AG10803 (cell line): Measurements from ENCODE around the gene ZNF736.
"Not testable (repeated sequence)": the region's sequence is repeated elsewhere in the genome, so short reads cannot be mapped to it uniquely, and the experiment has no call there.

Experiments
- DNase-seq: peaks from one replicate; pipeline ENCODE4 v3.0.0; 2010; ENCODE audit warnings: low read depth
- H3K4me3 ChIP-seq: 2 replicates; pipeline ENCODE4 v1.5.1; 2011; ENCODE audit warnings: mild to moderate bottlenecking, low read length, control low read depth
- TF ChIP-seq, protein P1 (sequence below): conservative IDR thresholded peaks from 2 replicates; pipeline ENCODE4 v1.5.1; 2011; ENCODE audit warnings: mild to moderate bottlenecking, low read length, control low read depth, inconsistent platforms

Gene ZNF736

DNA sequence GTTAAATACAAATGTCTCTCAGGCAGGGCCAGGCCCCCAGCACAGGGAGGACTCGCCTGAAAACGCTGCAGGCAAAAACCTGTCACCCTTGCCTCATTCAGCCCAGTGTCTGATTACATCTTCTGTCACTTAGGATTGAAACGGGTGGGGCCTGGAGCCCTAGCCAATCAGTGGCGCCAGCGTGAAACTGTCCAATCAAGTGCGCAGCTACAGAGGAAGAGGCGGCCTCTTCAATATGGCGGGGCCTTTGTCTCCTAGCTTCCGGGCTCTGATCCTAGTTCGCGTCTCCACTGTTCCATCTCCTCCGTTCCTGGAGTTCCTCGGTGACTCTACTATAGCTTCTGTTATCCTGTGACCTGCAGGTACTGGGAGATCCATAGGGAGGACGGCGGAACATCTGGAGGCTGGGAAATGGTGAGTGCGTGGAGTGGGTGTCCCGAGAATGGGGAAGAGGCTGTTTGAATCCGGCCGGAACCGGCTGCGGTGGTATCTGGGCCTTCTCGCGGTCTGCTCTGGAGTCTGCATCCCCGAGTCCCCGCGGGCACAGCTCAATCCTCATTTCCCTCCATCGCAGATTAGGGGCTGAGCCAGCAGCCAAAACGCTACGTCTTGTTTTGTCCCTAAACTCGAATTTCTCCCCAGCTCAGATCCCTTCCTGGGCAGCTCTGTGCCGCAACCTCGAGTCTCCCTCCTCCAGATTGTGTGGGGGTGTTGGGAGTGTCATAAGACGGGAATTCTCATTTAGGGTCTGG is at the start of gene ZNF736:
TSS of gene ZNF736 (plus strand) at position 222 of the 752 bp plus-strand sequence. CDS start at position 412, 190 bp downstream.
- DNase-seq, result peak; percentile 94
- TF ChIP-seq, protein P1, sequence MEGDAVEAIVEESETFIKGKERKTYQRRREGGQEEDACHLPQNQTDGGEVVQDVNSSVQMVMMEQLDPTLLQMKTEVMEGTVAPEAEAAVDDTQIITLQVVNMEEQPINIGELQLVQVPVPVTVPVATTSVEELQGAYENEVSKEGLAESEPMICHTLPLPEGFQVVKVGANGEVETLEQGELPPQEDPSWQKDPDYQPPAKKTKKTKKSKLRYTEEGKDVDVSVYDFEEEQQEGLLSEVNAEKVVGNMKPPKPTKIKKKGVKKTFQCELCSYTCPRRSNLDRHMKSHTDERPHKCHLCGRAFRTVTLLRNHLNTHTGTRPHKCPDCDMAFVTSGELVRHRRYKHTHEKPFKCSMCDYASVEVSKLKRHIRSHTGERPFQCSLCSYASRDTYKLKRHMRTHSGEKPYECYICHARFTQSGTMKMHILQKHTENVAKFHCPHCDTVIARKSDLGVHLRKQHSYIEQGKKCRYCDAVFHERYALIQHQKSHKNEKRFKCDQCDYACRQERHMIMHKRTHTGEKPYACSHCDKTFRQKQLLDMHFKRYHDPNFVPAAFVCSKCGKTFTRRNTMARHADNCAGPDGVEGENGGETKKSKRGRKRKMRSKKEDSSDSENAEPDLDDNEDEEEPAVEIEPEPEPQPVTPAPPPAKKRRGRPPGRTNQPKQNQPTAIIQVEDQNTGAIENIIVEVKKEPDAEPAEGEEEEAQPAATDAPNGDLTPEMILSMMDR, result no peak
- H3K4me3 ChIP-seq, result peak within 1 kb of the TSS; percentile 96

DNA sequence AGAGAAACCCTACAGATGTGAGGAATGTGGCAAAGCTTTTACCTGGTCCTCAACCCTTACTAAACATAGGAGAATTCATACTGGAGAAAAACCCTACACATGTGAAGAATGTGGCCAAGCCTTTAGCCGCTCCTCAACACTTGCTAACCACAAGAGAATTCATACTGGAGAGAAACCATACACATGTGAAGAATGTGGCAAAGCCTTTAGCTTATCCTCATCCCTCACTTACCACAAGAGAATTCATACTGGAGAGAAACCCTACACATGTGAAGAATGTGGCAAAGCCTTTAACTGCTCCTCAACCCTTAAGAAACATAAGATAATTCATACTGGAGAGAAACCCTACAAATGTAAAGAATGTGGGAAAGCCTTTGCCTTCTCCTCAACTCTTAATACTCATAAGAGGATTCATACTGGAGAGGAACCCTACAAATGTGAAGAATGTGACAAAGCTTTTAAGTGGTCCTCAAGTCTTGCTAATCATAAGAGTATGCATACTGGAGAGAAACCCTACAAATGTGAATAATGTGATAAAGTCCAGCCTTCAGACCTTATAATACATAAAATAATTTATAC is 47.3 kb upstream of the ZNF736 start:
- no peak for DNase-seq
- H3K4me3 ChIP-seq, result no peak overlapping the region
- TF ChIP-seq, protein P1, result no peak

DNA sequence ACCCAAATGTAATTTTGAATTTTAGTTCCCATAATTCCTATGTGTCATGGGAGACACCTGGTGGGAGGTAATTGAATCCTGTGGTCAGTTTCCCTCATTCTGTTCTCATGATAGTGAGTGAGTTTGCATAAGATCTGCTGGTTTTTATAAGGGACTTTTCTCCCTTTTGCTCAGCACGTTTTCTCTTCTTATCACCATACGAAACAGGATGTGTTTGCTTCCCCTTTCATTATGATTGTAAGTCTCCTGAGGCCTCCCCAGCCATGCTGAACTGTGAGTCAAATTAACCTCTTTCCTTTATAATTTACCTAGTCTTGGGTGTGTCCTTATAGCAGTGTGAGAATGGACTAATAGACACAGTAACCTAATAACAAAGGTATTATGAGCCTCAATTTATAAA is 36.1 kb upstream of the ZNF736 start:
- H3K4me3 ChIP-seq, result no peak overlapping the region
- TF ChIP-seq, protein P1, result no peak
- DNase-seq, result no peak

DNA sequence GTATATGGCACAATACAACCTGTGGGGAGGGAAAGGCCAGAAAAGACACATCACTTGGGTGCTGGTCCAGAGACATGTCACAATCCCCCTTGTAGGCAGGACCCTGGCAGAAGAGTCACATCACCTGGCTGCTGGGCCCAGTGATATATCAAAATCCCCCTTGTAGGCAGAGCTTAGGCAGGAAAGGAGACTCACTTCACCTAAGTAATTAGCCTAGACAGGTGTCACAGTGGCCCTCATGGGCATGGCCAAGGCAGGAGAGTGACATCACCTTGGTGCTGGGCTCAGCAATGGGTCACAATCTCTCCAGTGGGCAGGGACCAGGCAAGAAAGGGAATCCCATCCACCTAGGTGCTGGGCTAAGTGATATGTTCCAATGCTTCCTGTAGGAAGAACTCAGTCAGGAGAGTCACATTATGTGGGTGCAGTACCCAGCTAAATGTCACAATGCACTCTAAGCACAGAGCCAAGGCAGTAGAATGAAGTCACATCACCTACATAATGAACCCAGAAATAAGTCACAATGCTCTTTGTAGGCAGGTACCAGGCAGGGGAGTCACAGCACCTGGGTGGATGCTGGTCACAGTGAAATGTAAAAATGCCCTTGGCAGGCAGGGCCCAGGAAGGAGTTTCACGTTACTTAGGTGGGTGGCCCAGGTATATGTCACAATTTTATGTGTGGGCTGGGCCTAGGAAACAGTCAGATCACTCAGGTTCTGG is 18.9 kb upstream of the ZNF736 start:
- DNase-seq, result no peak
- no peak overlapping the region for H3K4me3 ChIP-seq
- TF ChIP-seq, protein P1, result no peak

DNA sequence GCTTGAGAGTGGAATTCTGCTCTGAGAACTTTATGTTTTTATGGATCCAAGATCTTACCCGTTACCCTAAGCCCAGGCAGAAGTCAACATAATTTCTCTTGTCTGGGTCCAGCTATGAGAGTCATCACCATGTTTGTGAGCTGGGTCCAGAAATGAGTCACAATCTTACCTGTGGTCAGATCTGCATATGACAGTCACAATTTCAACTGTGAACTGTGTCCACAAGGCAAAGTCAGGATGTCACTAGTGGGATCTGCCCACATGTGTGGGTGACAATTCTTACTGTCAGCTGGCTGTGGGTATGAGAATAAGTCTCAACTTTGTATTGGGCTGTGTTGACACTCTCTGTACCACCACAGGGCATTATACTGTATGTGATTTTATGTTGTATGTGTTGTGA is 16.3 kb upstream of the ZNF736 start:
- DNase-seq, H3K4me3 ChIP-seq: not testable (repeated sequence)

DNA sequence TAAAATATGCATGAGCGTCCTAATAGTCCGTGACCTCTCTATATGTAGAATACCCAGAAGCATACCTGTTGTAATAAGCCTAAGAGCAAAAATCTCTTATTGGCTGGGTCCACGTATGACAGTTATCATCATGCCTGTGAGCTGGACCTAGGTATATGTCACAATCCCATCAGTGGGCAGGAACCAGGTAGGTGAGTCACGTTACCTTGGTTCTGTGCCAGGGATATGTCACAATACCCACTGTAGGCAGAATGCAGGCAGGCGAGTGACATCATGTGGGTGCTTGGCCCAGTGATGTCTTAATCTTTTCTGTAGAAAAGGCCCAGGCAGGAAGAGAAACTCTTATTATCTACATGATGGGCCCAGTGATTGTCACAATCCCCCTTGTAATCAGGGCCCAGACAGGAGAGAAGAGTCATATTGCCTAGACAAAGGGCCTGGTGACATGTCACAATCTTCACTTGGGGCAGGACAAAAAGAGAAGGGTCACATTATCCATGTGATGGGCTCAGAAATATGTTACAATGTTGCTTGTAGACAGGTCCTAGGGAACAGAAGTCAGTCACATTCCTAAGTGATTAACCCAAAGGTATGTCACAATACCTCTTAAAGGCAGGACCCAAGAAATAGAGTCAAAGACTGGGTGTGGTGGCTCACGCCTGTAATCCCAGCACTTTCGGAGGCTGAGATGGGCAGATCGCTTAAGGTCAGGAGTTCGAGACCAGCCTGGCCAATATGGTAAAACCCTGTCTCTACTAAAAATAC is 12.9 kb upstream of the ZNF736 start:
- no peak for DNase-seq
- TF ChIP-seq, protein P1, result no peak

More for the DNA sequence above, 12.9 kb upstream of the ZNF736 start:
- H3K4me3 ChIP-seq, result no peak overlapping the region
